ENCODE data around the gene COA5. TPM values are rescaled to one million over a fixed set of nuclear protein-coding genes. Genes with fewer than 3 reads are reported as not detected.

COA5 gene
- 33.6 and 39.3 TPM in 2 replicates for total RNA-seq (ENCODE audit: low replicate concordance)
- long read RNA-seq, transcript COA5-205 (3 exons, 770 nt) = minor isoform, 5 of 126 reads
- long read RNA-seq, transcript COA5-201 (3 exons, 1,754 nt) = major isoform, 102 of 126 reads
- long read RNA-seq, partial matches to known transcripts = 0 of 126 reads
- long read RNA-seq, other reads (novel, unspliced or antisense) = 17 of 126 reads

- TF ChIP-seq CTCF (conservative IDR thresholded peaks at IDR 0.05) = peak; percentile 30
- Mint-ChIP-seq H3K4me3 (peak within 1 kb of the TSS; percentile 92), H3K36me3 (peaks cover 19% of the 10 kb centered on the region), H3K27me3 (no peaks in the 10 kb centered on the region), H3K27ac (peak within 1 kb of the TSS; percentile 92), H3K4me1 (ENCODE audit: unreplicated experiment) (peaks cover 42% of the 10 kb centered on the region), H3K9me3 (no peaks in the 10 kb centered on the region)
- DNase-seq (ENCODE audit: extremely low spot score, unreplicated experiment) = peak; percentile 91
These were observed at the start of gene COA5, which contains the start of gene UNC50 for GRCh38 chr2:98608116-98608961. Gene COA5, minus strand, starts transcription at chr2:98608512. Its CDS starts 107 bp downstream, at chr2:98608405. Gene UNC50, plus strand, starts transcription at chr2:98608589. Its CDS starts 1,171 bp downstream, at chr2:98609760.

DNA sequence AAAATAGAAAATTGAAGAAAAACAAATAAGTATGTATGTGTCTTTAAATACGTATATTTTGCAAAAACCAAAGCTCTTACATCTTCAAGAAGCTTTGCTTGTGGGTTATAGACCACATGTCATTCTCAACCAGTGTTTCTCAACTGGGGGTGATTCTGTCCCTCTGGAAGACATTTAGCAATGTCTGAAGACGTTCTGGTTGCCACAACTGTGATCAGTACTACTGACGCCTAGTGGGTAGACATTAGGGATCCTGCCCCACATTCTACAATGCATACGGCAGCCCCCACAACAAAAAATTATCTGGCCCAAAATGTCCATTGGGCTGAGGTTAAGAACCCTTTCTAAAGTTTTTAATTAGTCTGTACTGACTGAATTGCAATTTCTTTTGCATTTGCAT is 48.5 kb upstream of the COA5 start:
- no peak for DNase-seq (ENCODE audit: extremely low spot score, unreplicated experiment)
- Mint-ChIP-seq H3K4me3 (no peak overlapping the region), H3K36me3 (peaks cover 8% of the 10 kb centered on the region), H3K4me1 (ENCODE audit: unreplicated experiment) (peaks cover 6% of the 10 kb centered on the region), H3K27ac (no peak overlapping the region), H3K9me3 (peaks cover 12% of the 10 kb centered on the region), H3K27me3 (no peaks in the 10 kb centered on the region)
- TF ChIP-seq CTCF (conservative IDR thresholded peaks at IDR 0.05) = no peak

GRCh38 chr2:98654699-98655495 is 46.6 kb upstream of the COA5 start:
- peaks cover 6% of the 10 kb centered on the region for H3K4me1 Mint-ChIP-seq (ENCODE audit: unreplicated experiment)
- H3K9me3 Mint-ChIP-seq = peaks cover 4% of the 10 kb centered on the region
- no peak overlapping the region for H3K4me3 Mint-ChIP-seq
- no peak for DNase-seq (ENCODE audit: extremely low spot score, unreplicated experiment)
- no peaks in the 10 kb centered on the region for H3K27me3 Mint-ChIP-seq
- TF ChIP-seq CTCF (conservative IDR thresholded peaks at IDR 0.05) = no peak
- no peaks in the 10 kb centered on the region for H3K36me3 Mint-ChIP-seq
- H3K27ac Mint-ChIP-seq = no peak overlapping the region

GRCh38 chr2:98650998-98651397 is 42.7 kb upstream of the COA5 start:
- peaks cover 11% of the 10 kb centered on the region for H3K4me1 Mint-ChIP-seq (ENCODE audit: unreplicated experiment)
- no peaks in the 10 kb centered on the region for H3K27me3 Mint-ChIP-seq
- H3K9me3 Mint-ChIP-seq = no peaks in the 10 kb centered on the region
- no peak overlapping the region for H3K27ac Mint-ChIP-seq
- DNase-seq (ENCODE audit: extremely low spot score, unreplicated experiment) = no peak
- no peaks in the 10 kb centered on the region for H3K36me3 Mint-ChIP-seq
- H3K4me3 Mint-ChIP-seq = no peak overlapping the region
- TF ChIP-seq CTCF (conservative IDR thresholded peaks at IDR 0.05) = no peak

GRCh38 chr2:98649992-98650375 is 41.7 kb upstream of the COA5 start:
- Mint-ChIP-seq H3K9me3 (no peaks in the 10 kb centered on the region), H3K4me3 (no peak overlapping the region), H3K27ac (no peak overlapping the region), H3K4me1 (ENCODE audit: unreplicated experiment) (peaks cover 7% of the 10 kb centered on the region), H3K27me3 (no peaks in the 10 kb centered on the region), H3K36me3 (no peaks in the 10 kb centered on the region)
- no peak for TF ChIP-seq CTCF (conservative IDR thresholded peaks at IDR 0.05)
- DNase-seq (ENCODE audit: extremely low spot score, unreplicated experiment) = no peak
